ENCODE data around the gene SPEM2. TPM values are rescaled to one million over a fixed set of nuclear protein-coding genes. Genes with fewer than 3 reads are reported as not detected.

The SPEM2 gene
- polyA plus RNA-seq, 1 of the 3 experiments (the other 2 are of a cell fraction), result not detected

DNA sequence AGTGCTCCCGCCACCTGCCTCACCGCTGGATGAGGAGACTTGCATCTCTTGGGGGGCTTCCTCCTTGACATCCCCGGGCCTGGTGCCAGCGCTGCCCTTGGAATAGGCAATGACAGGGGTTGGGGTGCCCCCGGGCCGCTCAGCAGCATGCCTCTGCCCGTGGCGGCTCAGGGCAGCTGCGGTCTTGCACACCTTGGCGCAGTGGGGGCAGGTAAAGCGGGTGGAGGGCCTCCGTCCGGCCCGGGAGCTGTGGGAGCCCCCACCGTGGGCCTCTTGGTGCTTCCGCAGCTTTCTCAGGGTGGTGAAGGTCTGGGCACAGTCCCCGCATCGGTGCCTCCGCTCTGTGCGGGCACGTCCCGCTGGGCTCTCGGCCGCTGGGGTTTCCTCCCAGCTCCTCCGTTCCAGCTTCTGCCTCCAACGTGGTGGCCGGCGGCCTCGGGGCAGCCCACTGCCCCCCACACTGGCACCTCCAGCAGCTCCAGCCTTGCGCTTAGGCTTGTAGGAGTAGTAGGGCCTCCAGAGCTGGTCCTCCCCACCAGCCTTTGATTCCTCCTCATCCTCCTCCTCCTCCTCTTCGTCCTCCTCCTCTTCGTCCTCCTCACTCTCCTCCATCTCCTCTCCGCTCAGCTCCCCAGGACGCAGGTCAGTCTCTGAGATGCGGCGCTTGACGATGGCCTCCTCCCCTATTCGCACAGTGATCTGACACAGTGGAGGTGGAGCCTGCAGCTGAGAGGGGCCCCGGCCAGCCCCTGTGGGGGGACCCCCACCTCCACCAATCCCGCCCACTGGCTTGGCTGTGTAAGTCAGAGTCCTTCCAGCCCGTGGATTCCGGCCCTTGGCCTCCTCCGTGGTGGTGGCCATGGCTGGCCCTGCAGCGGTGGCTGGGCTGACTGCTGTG, 37.3 kb downstream of the SPEM2 start:
- TF ChIP-seq MXI1 (IDR thresholded peaks at IDR 0.05; ENCODE audit: low read depth, low read length) (no peak), NFIC (IDR thresholded peaks at IDR 0.05; ENCODE audit: borderline replicate concordance) (no peak), RFX5 (IDR thresholded peaks at IDR 0.05; ENCODE audit: low read length) (no peak)
- TF ChIP-seq, protein P1, sequence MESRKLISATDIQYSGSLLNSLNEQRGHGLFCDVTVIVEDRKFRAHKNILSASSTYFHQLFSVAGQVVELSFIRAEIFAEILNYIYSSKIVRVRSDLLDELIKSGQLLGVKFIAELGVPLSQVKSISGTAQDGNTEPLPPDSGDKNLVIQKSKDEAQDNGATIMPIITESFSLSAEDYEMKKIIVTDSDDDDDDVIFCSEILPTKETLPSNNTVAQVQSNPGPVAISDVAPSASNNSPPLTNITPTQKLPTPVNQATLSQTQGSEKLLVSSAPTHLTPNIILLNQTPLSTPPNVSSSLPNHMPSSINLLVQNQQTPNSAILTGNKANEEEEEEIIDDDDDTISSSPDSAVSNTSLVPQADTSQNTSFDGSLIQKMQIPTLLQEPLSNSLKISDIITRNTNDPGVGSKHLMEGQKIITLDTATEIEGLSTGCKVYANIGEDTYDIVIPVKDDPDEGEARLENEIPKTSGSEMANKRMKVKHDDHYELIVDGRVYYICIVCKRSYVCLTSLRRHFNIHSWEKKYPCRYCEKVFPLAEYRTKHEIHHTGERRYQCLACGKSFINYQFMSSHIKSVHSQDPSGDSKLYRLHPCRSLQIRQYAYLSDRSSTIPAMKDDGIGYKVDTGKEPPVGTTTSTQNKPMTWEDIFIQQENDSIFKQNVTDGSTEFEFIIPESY (IDR thresholded peaks at IDR 0.05; ENCODE audit: borderline replicate concordance, low read depth), result no peak
- CTCF ChIA-PET, result interaction anchor here (1.1 to 1.3 kb wide), 2 partner anchors 98 to 107 kb away, joined by 3 read pairs; no protein-coding TSS in a partner anchor
- Histone ChIP-seq H4K20me1 (ENCODE audit: insufficient read depth) (0 out of 2 replicates have a peak, but pooled peaks cover 6% of the 10 kb centered on the region), H3F3A (replicated peaks; ENCODE audit: insufficient read depth) (peaks cover 20% of the 10 kb centered on the region), H3K36me3 (replicated peaks in 1 of 2; ENCODE audit: control insufficient read depth in 1 of 2, insufficient read depth in 2 of 2, low read length in 1 of 2) (peaks cover 4 to 33% of the 10 kb centered on the region in 2 experiments), H3K9ac (no peak overlapping the region), H3K4me3 (ENCODE audit: low read depth in 2 of 2, low read length in 1 of 2) (no peak overlapping the region), H2AFZ (ENCODE audit: low read depth) (no peak overlapping the region), H3K9me3 (no peaks in the 10 kb centered on the region), H3K9me2 (no peaks in the 10 kb centered on the region), H3K79me2 (ENCODE audit: insufficient read depth) (peaks cover 16% of the 10 kb centered on the region), H3K4me2 (no peak overlapping the region), H3K4me1 (ENCODE audit: control insufficient read depth in 1 of 2, insufficient read depth in 2 of 2, low read depth in 1 of 2, low read length in 1 of 2) (peaks cover 4 to 12% of the 10 kb centered on the region in 2 experiments; a peak in 1 of 4 replicates), H3K27ac (ENCODE audit: low read depth in 2 of 2, low read length in 1 of 2) (no peak overlapping the region), H3K27me3 (ENCODE audit: insufficient read depth) (no peaks in the 10 kb centered on the region)
- WGBS (ENCODE audit: low lambda C conversion rate), result 97% methylated on average over 23 of the region's 44 CpGs
- no peak for DNase-seq
- POLR2A ChIA-PET, result no interaction called here

DNA sequence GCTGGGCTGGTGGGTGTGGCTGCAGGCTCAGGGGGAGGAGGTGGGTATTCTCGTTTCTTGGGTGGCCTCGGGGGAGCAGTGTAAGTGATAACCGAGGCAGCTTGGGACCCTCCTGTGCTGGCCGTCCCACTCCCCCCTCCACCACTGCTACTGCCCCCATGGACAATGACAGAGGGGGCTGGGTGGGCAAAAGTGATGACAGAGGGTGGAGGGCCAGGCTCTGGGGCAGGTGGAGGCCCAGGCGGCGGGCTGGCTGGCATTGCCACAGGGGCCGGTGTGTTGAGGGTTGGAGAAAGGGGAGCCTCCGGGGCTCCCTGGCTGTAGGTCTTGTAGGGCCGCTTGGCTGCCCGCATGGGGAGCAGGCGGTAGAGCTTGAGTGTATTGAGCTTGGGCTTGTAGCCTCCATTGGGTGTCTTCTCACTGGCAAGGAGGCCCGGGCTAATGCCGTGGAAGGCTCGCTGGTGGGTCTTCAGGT, 38.0 kb downstream of the SPEM2 start:
- Histone ChIP-seq H3K4me1 (ENCODE audit: control insufficient read depth in 1 of 2, insufficient read depth in 2 of 2, low read depth in 1 of 2, low read length in 1 of 2) (peaks cover 4 to 12% of the 10 kb centered on the region in 2 experiments; a peak in 1 of 4 replicates), H3K79me2 (ENCODE audit: insufficient read depth) (peaks cover 23% of the 10 kb centered on the region), H4K20me1 (ENCODE audit: insufficient read depth) (0 out of 2 replicates have a peak, but pooled peaks cover 7% of the 10 kb centered on the region), H3F3A (replicated peaks; ENCODE audit: insufficient read depth) (peaks cover 16% of the 10 kb centered on the region), H3K4me3 (ENCODE audit: low read depth in 2 of 2, low read length in 1 of 2) (no peak overlapping the region), H3K36me3 (replicated peaks in 1 of 2; ENCODE audit: control insufficient read depth in 1 of 2, insufficient read depth in 2 of 2, low read length in 1 of 2) (peaks cover 4 to 33% of the 10 kb centered on the region in 2 experiments), H2AFZ (ENCODE audit: low read depth) (no peak overlapping the region), H3K4me2 (no peak overlapping the region), H3K27me3 (ENCODE audit: insufficient read depth) (no peaks in the 10 kb centered on the region), H3K9me2 (no peaks in the 10 kb centered on the region), H3K9me3 (no peaks in the 10 kb centered on the region), H3K27ac (ENCODE audit: low read depth in 2 of 2, low read length in 1 of 2) (no peak overlapping the region), H3K9ac (no peak overlapping the region)
- DNase-seq, result no peak
- POLR2A ChIA-PET, result interaction anchor here (0.7 kb wide), 1 partner anchor 16 kb away, joined by 3 read pairs; the partner anchor contains the start of gene ZBTB4
- CTCF ChIA-PET, result no interaction called here
- 98% methylated on average over 14 of the region's 14 CpGs for WGBS (ENCODE audit: low lambda C conversion rate)
- no peak for TF ChIP-seq GABPA (IDR thresholded peaks at IDR 0.05; ENCODE audit: low read depth)
- no peak for TF ChIP-seq JUND (IDR thresholded peaks at IDR 0.05)
- no peak for TF ChIP-seq EZH2phosphoT487 (IDR thresholded peaks at IDR 0.05; ENCODE audit: borderline replicate concordance, low read depth)
- TF ChIP-seq, protein P2, sequence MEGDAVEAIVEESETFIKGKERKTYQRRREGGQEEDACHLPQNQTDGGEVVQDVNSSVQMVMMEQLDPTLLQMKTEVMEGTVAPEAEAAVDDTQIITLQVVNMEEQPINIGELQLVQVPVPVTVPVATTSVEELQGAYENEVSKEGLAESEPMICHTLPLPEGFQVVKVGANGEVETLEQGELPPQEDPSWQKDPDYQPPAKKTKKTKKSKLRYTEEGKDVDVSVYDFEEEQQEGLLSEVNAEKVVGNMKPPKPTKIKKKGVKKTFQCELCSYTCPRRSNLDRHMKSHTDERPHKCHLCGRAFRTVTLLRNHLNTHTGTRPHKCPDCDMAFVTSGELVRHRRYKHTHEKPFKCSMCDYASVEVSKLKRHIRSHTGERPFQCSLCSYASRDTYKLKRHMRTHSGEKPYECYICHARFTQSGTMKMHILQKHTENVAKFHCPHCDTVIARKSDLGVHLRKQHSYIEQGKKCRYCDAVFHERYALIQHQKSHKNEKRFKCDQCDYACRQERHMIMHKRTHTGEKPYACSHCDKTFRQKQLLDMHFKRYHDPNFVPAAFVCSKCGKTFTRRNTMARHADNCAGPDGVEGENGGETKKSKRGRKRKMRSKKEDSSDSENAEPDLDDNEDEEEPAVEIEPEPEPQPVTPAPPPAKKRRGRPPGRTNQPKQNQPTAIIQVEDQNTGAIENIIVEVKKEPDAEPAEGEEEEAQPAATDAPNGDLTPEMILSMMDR (IDR thresholded peaks at IDR 0.05), result no peak
- no peak for TF ChIP-seq FOXM1 (IDR thresholded peaks at IDR 0.05; ENCODE audit: low read depth)
- TF ChIP-seq POLR2AphosphoS5 (IDR thresholded peaks at IDR 0.05; ENCODE audit: low read depth, low read length), result no peak
- no peak for TF ChIP-seq NRF1 (IDR thresholded peaks at IDR 0.05; ENCODE audit: low read depth, low read length)
- no peak for TF ChIP-seq TAF1 (IDR thresholded peaks at IDR 0.05; ENCODE audit: borderline replicate concordance, low read depth, low read length)
- TF ChIP-seq IRF3 (IDR thresholded peaks at IDR 0.05; ENCODE audit: low read depth, low read length), result no peak
- no peak for TF ChIP-seq SIN3A (IDR thresholded peaks at IDR 0.05; ENCODE audit: borderline replicate concordance, low read depth, low read length)
